Measurements from ENCODE around the gene INPP4A.

GRCh38 chr2:98446850-98447249 is 2.2 kb downstream of the INPP4A start:
- no peak for TF ChIP-seq SMAD9 (CRISPR knock-in tag; IDR thresholded peaks at IDR 0.05)
- no peak for TF ChIP-seq ZC3H13 (CRISPR knock-in tag; IDR thresholded peaks at IDR 0.05)
- no peak for TF ChIP-seq ZNF816 (CRISPR knock-in tag; IDR thresholded peaks at IDR 0.05; ENCODE audit: borderline replicate concordance)
- TF ChIP-seq HMGXB4 (CRISPR knock-in tag; IDR thresholded peaks at IDR 0.05; ENCODE audit: borderline replicate concordance in 1 of 2, low read depth in 1 of 2): no peak
- TF ChIP-seq IRF2 (CRISPR knock-in tag; IDR thresholded peaks at IDR 0.05): no peak
- TF ChIP-seq CTCF (CRISPR knock-in tag; IDR thresholded peaks at IDR 0.05): no peak
- TF ChIP-seq FOXP4 (CRISPR knock-in tag; IDR thresholded peaks at IDR 0.05): no peak
- no peak for TF ChIP-seq E2F5 (CRISPR knock-in tag; conservative IDR thresholded peaks at IDR 0.05)
- TF ChIP-seq ZNF558 (CRISPR knock-in tag; IDR thresholded peaks at IDR 0.05; ENCODE audit: borderline replicate concordance): no peak
